K562 (cell line): Measurements from ENCODE around the gene CBX8. TPM values are rescaled to one million over a fixed set of nuclear protein-coding genes. Genes with fewer than 3 reads are reported as not detected.
A peak's percentile ranks its signal among the peaks of the same experiment; 100 is the strongest.

Experiments used
- ARID3A ChIP-seq: IDR thresholded peaks from 2 replicates; pipeline ENCODE4 v1.6.1; 2012; ENCODE audit warnings: low read depth, low read length, improper control_type of control experiment, borderline replicate concordance
- CBFA2T2 ChIP-seq: fragments of 450-650 bp; conservative IDR thresholded peaks from 2 replicates; pipeline ENCODE4 v1.6.1; 2017; ENCODE audit warnings: mild to moderate bottlenecking
- CHD4 ChIP-seq: fragments of 200-600 bp; sonication (generic); IDR thresholded peaks from 3 replicates; pipeline ENCODE4 v1.6.1; 2012; ENCODE audit warnings: low read depth, mild to moderate bottlenecking, mixed read lengths, low read length, inconsistent platforms; ENCODE audit not compliant: insufficient read depth, insufficient replicate concordance, poor library complexity, severe bottlenecking
- CREB1 ChIP-seq, 2 experiments: sonication (generic) in 1 of 2; formaldehyde crosslinking in 1 of 2; IDR thresholded peaks; 2 replicates each; pipeline versions ENCODE4 v1.6.1 to v1.8.0; 2012 to 2022; ENCODE audit warnings: inconsistent platforms in 1 of 2, mild to moderate bottlenecking in 1 of 2, missing genetic modification reagents in 1 of 2, moderate library complexity in 1 of 2
- CREM ChIP-seq: IDR thresholded peaks from 2 replicates; pipeline ENCODE4 v1.6.1; 2014; ENCODE audit warnings: antibody characterized with exemption, low read depth
- DEAF1 ChIP-seq: fragments of 450-650 bp; formaldehyde crosslinking; IDR thresholded peaks from 2 replicates; pipeline ENCODE4 v1.4.0; 2020; ENCODE audit warnings: mild to moderate bottlenecking, moderate library complexity
- E2F6 ChIP-seq, 2 experiments: IDR thresholded peaks; 2 replicates each; pipeline ENCODE4 v1.6.1; 2011; ENCODE audit warnings: borderline replicate concordance in 1 of 2, control low read depth in 1 of 2, low read depth in 1 of 2, low read length in 1 of 2, mild to moderate bottlenecking in 1 of 2, mixed read lengths in 1 of 2, moderate library complexity in 1 of 2; ENCODE audit not compliant: insufficient read depth in 1 of 2, insufficient read length in 1 of 2, poor library complexity in 1 of 2, severe bottlenecking in 1 of 2; ENCODE audit errors: extremely low read depth in 1 of 2
- ERF ChIP-seq: fragments of 450-650 bp; formaldehyde crosslinking; IDR thresholded peaks from 2 replicates; pipeline ENCODE4 v1.4.0; 2020; ENCODE audit warnings: mild to moderate bottlenecking, mixed read lengths
- ETV5 ChIP-seq: sonication (generic); formaldehyde crosslinking; IDR thresholded peaks from 2 replicates; pipeline ENCODE4 v1.4.0; 2020; ENCODE audit warnings: low read depth, mild to moderate bottlenecking, missing genetic modification reagents
- FOXA1 ChIP-seq: fragments of 450-650 bp; IDR thresholded peaks from 2 replicates; pipeline ENCODE4 v1.6.1; 2016; ENCODE audit warnings: mild to moderate bottlenecking, borderline replicate concordance
- SREBF1 ChIP-seq: fragments of 150-350 bp; IDR thresholded peaks from 2 replicates; pipeline ENCODE4 v1.6.1; 2014; ENCODE audit warnings: antibody characterized with exemption, low read depth, low read length, borderline replicate concordance
- THAP7 ChIP-seq: fragments of 250-450 bp; sonication (Bioruptor Pico); IDR thresholded peaks from 2 replicates; pipeline ENCODE4 v1.5.0; 2021
- ZBTB1 ChIP-seq: sonication (generic); formaldehyde crosslinking; IDR thresholded peaks from 2 replicates; pipeline ENCODE4 v1.8.1; 2023; ENCODE audit warnings: missing genetic modification reagents, low read depth, mild to moderate bottlenecking, borderline replicate concordance
- ZBTB43 ChIP-seq: sonication (generic); formaldehyde crosslinking; IDR thresholded peaks from 2 replicates; pipeline ENCODE4 v1.8.0; 2023; ENCODE audit warnings: mild to moderate bottlenecking, missing genetic modification reagents
- ZNF311 ChIP-seq: fragments of 250-450 bp; sonication (Bioruptor Pico); IDR thresholded peaks from 2 replicates; pipeline ENCODE4 v1.4.0; 2020; ENCODE audit warnings: mild to moderate bottlenecking, moderate library complexity
- ZNF639 ChIP-seq, 2 experiments: fragments of 200-800 bp in 1 of 2; sonication (Bioruptor generic) in 1 of 2; sonication (generic) in 1 of 2; formaldehyde crosslinking in 1 of 2; IDR thresholded peaks in 1 of 2; conservative IDR thresholded peaks in 1 of 2; 2 replicates each; pipeline versions ENCODE4 v1.5.0 to v1.6.1; 2016 to 2020; ENCODE audit warnings: missing compliant biosample characterization in 1 of 2, missing genetic modification characterization in 1 of 2, missing genetic modification reagents in 1 of 2
- ZSCAN32 ChIP-seq: fragments of 450-650 bp; formaldehyde crosslinking; IDR thresholded peaks from 2 replicates; pipeline ENCODE4 v1.4.0; 2020; ENCODE audit warnings: mild to moderate bottlenecking, moderate library complexity
- polyA plus RNA-seq, 8 experiments: library from polyadenylated mRNA; depleted of rRNA in 4 of 8; stranded (reverse) in 5 of 8; unstranded in 3 of 8; fragments of >200 nt; fragmentation: Nextera tagmentation in 2 of 8; fragmentation: Illumina TruSeq in 1 of 8; extraction: Ambion mirVana in 2 of 8; extraction: Trizol in 1 of 8; gene quantifications; 2 replicates each; pipeline versions ENCODE4 v1.2.1 to v1.2.3, GENCODE V29; 2011 to 2014; ENCODE audit warnings: inconsistent platforms in 1 of 8, missing spikeins in 1 of 8
- total RNA-seq, 7 experiments: library from RNA; depleted of rRNA in 6 of 7; stranded (reverse); fragments of >200 nt in 6 of 7; fragmentation: Illumina TruSeq in 2 of 7; extraction: Trizol in 2 of 7; gene quantifications; 2 replicates each; pipeline versions ENCODE4 v1.2.1 to v1.2.3, GENCODE V29; 2011 to 2021; ENCODE audit warnings: low replicate concordance in 1 of 7

Gene CBX8
- total and polyA plus RNA-seq, 9 of the 15 experiments (the other 6 are each of a cell fraction or from before 2014, with no cell fraction given) = 0.08 to 11.9 (median 2.6) TPM

- peak; percentile 20; the same call in 1 of the 2 replicates for TF ChIP-seq CBFA2T2
- no peak for TF ChIP-seq DEAF1 (CRISPR knock-in tag)
- TF ChIP-seq ETV5 (CRISPR knock-in tag) = 0 out of 2 replicates have a peak, but pooled peaks have one; percentile 37
- 0 out of 2 replicates have a peak, but pooled peaks have one; percentile 5 for TF ChIP-seq CREM
- TF ChIP-seq SREBF1 = no peak
- TF ChIP-seq CHD4 = no peak
- TF ChIP-seq ZSCAN32 (CRISPR knock-in tag) = no peak
- TF ChIP-seq FOXA1 = no peak
- no peak for TF ChIP-seq ZBTB1 (CRISPR knock-in tag)
- TF ChIP-seq E2F6 (IDR thresholded peaks at IDR 0.05; ENCODE audit: borderline replicate concordance in 1 of 2, extremely low read depth in 1 of 2, insufficient read depth in 1 of 2, insufficient read length in 1 of 2, low read depth in 1 of 2, low read length in 1 of 2, poor library complexity in 1 of 2, severe bottlenecking in 1 of 2) = peak in 1 of 2 experiments; percentile 38
- TF ChIP-seq ZBTB43 (CRISPR knock-in tag) = no peak
- TF ChIP-seq ERF (CRISPR knock-in tag) = no peak
- TF ChIP-seq THAP7 = no peak
- TF ChIP-seq ARID3A = no peak
- TF ChIP-seq ZNF639 (CRISPR knock-in tag; conservative IDR thresholded peaks at IDR 0.05 in 1 of 2, IDR thresholded peaks at IDR 0.05 in 1 of 2) = peak in 1 of 2 experiments; percentile 3; a peak in 1 of 4 replicates
- TF ChIP-seq CREB1 (IDR thresholded peaks at IDR 0.05) = no peak
- TF ChIP-seq CREB1 (CRISPR knock-in tag; IDR thresholded peaks at IDR 0.05) = 0 out of 2 replicates have a peak, but pooled peaks have one; percentile 31
- no peak for TF ChIP-seq ZNF311 (CRISPR knock-in tag)
Measured at GRCh38 chr17:79830763-79831264, 33.9 kb upstream of the CBX8 start (continued).
